ENCODE data around the gene EBF3.

DNA sequence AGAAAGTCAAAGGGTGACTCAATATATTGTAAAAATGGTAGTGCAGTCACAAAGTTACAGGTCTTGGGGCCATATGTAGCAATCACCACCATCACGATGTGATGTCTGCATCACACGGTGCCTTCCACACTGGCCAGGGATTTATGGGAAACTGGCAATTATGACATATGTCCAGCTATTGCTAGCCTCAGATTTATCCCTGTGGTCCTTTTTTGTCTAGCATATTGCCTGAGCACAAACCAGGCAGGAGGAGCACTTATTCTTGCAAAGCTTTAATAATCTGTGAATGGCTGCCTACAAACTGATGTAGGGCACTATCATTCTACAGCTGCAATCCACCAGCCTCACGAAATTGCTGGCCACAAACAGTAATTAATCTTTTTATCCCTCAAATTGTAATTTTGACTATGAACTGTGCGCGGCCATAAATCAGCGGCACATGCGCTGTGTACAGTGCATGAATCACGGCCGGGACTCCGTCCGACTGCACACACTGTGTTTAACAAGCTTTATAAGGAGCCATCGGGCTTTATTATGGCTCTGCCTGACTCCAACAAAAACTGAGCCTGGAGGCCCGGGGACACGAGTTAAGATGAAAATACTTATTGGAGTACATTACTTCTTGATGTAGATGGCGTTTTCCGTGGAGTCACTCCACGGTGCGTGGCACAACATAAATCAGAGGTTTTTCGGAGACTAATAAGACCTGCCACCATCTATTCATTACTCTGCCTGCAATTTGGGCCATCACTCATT is 115.2 kb downstream of the EBF3 start:
- TF ChIP-seq, protein P1, sequence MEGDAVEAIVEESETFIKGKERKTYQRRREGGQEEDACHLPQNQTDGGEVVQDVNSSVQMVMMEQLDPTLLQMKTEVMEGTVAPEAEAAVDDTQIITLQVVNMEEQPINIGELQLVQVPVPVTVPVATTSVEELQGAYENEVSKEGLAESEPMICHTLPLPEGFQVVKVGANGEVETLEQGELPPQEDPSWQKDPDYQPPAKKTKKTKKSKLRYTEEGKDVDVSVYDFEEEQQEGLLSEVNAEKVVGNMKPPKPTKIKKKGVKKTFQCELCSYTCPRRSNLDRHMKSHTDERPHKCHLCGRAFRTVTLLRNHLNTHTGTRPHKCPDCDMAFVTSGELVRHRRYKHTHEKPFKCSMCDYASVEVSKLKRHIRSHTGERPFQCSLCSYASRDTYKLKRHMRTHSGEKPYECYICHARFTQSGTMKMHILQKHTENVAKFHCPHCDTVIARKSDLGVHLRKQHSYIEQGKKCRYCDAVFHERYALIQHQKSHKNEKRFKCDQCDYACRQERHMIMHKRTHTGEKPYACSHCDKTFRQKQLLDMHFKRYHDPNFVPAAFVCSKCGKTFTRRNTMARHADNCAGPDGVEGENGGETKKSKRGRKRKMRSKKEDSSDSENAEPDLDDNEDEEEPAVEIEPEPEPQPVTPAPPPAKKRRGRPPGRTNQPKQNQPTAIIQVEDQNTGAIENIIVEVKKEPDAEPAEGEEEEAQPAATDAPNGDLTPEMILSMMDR (IDR thresholded peaks at IDR 0.05; ENCODE audit: borderline replicate concordance, extremely low read depth, low read length, poor library complexity, severe bottlenecking) = no peak
- no peak for TF ChIP-seq EZH2 (IDR thresholded peaks at IDR 0.05; ENCODE audit: borderline replicate concordance, low read depth, low read length, severe bottlenecking)
